Retina (tissue), 1 donor: Measurements from ENCODE around the gene E2F4.

ENCODE experiments used
- DNase-seq: peaks from one replicate; pipeline ENCODE4 v3.0.0-alpha.2; 2016

The E2F4 gene

DNA sequence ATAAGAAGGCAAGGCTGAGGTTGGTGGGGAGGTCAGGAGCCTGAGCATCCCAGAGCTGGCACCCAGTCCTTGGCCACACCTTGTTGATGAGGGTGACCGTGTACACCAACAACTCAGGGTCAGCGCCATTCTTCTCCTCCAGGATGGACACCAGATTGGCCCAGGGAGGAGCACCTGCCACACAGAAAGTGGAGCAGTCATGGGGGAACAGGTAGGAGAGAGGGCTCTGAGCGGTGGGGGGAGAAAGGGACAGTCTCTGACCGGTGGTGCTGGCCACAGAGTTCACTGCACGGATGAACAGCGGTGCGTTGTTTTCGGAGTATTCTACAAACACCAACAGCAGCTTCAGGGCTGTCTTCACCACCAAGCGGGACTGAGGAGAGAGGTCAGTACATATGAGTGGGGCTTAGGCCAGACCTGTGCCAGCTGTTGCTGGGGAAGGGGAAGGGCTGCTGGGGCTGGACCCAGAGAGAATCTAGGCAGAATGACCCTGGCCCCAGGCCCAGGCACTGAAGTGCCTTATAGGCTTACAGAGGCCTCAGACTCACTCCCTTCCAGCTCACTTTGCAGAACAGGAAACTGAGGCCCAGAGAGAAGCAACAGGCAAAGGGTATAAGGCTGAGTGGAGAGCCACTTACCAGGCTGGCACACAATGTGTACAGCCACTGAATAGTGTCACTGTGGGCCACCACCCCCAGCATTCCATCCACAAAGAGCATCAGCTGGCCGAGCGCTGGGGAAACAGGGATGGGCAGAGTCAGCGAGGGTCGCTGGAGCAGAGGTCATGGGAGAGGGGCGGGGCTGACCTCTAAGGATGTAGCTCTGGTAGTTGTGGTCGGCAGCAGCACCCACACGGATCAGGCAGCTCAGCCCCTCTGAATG, 45.7 kb downstream of the E2F4 start:
- DNase-seq = no peak

DNA sequence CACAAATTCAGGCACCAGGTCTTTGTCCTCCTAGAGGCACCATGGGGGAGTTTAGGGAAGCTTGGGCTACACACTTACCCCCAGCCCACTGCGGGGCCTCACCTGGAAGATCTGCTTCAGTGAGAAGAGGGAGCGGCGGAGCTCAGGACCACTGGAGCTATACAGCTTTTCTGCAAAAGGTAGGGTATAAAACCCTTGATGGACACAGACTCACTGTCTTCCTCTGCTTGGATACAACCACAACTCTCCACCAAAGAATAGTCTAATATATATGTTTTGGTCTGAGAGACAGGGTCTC, 46.3 kb downstream of the E2F4 start:
- DNase-seq = no peak

DNA sequence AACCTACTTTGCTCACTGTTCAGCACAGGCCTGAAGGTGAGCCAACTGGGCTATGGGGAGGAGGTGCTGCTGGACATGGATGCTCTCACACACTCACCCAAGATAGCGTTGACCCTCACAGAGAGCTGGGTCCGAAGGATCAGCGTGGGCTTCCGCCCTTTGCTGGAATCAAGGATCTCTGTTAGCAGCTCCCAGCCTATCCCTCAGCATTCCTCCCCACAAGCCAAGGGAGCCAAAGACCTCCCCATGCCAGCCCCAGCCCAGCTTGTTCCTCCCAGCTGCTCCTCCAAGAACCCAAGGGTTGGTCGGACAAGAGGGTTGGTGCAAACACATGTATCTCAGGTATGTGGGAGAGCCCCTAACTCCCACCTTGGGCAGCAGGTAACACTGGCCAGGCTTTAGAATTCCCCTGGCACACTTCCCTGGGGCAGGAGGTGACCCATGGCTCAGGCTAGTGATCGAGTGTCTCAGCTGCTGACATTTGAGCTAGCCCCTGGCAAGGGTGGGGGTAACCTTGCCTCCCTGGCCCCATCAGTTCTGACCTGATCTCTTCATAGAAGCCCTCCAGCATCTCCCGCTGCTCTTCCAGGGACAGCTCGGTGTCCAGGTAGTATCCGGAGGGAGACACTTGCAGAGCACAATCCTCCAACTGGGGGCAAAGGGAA, 47.0 kb downstream of the E2F4 start:
- no peak for DNase-seq

DNA sequence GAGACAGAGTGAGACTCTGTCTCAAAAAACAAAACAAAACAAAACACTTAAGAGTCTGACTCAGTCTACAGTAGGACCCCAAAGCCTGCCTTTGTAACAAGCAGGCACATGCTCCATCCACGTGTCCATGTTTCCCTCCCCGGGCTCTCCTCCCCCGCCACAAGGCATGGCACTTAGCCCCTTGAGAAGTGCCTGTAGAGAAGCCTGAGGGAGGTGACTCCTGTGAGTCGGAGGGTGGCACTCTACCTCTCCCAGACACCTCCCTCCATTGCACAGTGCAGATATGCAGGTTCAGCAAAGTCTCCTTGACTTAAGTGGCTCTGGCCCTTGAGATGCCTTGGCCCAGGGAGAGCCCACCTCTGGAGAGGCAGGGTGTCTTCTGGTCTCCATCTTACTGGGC, 48.6 kb downstream of the E2F4 start:
- DNase-seq = no peak

DNA sequence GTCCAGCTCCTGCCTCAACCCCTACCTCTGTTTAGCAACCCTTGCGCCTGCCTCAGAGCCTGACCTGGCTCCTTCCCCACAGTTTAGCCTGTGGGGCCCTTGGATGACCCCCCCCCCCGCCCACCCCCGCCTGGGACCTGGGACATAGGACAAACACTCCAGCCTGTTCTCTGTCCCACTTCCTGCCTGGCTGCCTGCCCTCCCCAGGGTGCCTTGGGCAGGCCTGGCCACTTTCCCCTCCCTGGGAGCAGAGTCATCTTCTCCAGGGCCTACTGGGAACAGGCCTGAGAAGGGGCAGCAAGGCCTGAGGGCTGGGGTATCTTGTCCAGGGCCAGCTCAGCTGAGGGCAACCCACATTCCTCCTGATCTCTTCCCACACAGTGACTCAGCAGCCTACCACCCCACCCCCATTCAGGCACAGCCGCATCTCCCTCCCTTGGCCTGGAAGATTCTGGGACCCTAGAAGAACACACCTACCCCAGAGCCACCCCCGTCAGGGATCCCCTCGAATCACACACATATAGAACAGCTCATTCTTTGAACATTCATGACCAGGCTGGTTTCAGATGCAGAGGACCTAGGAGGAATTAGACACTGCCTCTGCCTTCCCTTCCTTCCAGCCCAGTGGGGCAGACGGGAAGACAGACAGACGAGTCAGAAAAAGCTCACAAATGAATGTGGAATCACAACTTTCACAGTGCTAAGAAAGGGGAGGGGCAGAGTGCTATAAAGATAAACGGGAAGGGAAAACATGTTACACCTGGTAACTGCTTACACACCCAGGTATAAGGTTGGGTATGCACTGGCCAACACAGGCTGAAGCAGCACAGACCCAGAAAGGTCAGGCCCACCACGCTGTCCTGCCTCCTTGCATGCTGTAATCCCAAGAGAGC, 49.3 kb downstream of the E2F4 start:
- DNase-seq = no peak

DNA sequence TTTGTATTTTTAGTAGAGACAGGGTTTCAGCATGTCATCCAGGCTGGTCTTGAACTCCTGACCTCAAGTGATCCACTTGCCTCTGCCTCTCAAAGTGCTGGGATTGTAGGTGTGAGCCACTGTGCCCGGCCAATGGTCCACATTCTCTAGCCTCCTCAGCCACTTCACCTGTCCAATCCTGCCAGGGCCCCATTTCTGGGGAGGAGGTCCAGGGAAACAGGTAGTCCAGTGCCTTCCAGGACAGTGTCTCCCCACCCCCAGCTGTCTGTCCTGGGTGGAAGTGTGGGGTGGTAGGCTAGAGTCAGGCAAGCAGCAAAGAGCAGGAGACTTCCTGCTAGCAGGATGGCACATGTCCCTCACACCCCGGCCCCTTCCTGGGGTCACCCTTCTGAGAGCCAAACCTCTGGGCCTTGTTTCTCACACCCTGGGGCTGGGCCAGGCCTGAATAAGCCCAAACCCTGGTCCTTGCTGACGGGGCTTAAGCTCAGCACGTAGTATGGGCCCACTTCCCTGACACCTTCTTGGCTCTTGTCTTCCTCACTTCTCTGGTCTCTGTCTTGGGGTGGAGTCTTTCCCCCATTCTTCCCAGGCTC, 50.3 kb downstream of the E2F4 start:
- no peak for DNase-seq

DNA sequence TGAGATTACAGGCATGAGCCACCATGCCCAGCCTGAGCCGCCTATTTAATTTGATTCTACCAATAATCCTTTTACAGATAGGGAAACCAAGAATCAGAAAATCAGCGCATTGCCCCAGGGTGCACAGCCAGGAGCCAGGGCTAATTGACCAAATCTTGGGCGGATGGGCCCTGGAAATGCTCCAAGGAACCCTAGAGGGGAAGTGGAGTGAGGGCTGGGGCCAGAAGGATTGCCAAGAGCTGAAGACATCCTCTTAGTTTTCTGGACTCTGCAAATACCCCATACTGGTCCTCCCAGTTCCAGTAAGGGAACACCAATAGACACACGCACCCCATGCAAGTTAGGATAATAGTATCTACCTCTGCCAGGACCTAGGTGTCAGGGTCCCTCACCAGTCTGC, 51.5 kb downstream of the E2F4 start:
- DNase-seq = no peak

DNA sequence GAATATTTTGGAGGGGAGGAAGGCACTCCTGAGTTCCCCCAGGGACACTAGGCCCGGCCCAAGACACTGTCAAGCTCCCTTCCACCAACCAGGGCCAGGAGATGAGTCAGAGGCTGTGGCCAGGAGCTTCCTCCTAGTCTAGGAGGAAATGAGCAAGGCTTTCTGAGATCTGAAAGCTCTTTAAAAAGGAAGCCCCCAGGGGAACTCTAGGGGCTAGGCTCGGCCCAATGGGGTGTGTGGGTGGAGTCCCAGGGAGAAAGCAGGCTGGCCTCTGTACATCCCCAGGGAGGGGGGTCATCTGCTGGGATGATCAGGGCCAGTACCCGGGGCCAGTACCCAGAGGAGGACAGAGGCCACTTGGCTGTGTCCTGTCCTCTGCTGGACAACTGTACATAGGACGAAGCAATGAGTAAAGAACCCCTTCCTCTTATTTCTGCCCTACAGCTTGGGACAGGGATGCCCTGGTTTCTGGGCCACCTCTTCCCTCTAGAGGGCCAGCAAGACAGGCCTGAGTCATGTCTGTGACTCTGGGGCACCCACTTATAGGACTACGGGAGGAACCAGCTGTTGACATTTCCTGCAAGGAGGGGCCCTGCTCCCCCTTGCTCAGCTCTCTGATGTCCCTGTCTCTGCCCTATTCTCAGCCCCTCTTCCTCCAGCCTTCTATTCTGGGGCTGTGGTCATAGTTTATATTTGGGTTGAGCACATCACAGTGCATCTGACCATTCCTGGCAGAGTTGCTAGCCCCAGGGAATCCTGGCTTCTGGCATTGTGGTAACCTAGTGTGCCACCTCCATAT, 52.6 kb downstream of the E2F4 start:
- DNase-seq = no peak

DNA sequence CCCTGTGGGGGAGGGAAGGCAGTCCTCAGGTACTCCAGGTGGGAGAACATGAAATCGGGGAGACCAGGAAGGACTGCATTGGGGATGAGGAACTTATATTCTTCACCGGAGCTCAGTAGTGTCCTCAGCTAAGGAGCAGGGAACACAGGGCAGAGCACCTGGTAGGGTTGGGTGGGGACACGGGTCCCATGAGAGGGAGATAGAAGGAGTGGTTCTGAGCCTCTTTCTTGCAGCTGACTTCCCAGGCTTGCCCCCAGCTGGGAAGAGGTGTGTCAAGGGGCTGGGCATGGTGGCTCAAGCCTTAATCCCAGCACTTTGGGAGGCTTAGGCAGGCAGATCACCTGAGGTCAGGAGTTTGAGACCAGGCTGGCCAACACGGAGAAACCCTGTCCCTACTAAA, 53.2 kb downstream of the E2F4 start:
- DNase-seq = no peak

DNA sequence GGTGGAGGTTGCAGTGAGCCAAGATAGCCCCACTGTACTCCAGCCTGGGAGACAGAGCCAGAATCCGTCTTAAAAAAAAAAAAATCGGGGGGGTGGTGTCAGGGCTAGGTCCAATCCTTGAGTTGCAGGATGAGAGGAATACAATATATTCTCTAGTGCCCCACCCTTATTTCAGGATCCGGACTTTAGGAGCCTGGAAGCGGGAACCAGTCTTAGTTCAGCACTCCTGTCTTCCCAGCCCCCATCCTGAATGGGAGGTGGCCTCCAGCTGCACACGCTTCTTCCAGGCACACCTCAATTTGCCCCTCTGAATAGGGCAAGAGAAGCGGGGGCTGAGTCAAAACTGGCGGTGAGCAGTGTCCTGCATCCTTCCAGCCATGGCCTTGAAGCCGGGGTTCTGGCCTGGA, 53.7 kb downstream of the E2F4 start:
- DNase-seq = no peak

DNA sequence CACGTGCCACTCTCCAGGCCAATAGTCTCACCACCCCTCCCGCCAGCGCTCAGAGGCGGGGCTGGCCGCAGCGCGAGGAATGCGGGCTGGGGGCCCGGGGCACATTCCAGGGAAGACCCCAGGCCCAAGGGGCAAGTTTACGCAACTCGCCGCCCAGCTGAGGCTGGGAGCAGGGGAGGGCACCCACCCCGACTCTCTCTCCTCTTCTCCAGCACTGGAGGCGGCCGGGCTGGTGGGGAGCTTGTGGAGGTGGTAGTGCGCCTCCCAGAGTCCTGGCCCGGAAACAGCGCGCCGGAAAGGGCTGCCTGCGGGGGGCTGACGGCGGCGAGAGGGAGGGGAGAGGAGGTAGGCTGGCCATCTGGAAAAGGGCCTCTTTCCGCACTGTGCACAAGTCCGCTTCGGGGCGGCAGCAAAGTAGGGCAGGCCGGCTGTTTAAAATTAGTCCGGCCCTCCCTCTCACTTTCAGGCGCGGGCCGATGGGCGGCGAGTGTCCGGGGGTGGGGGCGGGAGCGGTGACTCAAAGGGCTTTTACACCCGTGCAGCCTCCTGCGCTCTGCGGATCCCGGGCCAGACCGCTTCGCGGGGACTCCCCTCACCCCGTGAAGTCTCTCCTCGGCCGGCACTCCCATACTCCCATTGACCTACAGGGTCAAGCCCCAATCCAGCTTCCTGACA, 54.3 kb downstream of the E2F4 start:
- peak; percentile 96 for DNase-seq

DNA sequence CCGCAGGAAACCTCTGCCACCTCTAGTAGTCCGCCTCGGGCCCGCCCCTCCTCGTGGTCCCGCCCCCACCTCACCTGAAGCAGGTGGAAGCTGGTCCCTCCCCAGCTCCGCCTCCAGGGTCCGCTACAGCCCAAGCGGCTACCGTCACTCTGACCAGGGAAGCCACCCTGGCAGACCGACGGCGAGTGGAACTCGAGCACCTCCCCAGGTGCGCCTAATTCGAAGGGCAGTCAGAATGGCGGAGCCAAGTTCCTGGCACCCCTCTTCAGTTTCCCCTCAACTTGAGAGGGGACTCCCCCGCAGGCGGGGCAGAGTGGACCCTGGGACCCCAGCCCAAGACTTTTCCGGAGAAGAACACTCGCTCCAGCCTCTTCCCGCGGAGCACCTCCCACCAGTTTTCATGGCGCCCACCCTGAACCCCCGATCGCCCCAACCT, 54.8 kb downstream of the E2F4 start:
- no peak for DNase-seq

DNA sequence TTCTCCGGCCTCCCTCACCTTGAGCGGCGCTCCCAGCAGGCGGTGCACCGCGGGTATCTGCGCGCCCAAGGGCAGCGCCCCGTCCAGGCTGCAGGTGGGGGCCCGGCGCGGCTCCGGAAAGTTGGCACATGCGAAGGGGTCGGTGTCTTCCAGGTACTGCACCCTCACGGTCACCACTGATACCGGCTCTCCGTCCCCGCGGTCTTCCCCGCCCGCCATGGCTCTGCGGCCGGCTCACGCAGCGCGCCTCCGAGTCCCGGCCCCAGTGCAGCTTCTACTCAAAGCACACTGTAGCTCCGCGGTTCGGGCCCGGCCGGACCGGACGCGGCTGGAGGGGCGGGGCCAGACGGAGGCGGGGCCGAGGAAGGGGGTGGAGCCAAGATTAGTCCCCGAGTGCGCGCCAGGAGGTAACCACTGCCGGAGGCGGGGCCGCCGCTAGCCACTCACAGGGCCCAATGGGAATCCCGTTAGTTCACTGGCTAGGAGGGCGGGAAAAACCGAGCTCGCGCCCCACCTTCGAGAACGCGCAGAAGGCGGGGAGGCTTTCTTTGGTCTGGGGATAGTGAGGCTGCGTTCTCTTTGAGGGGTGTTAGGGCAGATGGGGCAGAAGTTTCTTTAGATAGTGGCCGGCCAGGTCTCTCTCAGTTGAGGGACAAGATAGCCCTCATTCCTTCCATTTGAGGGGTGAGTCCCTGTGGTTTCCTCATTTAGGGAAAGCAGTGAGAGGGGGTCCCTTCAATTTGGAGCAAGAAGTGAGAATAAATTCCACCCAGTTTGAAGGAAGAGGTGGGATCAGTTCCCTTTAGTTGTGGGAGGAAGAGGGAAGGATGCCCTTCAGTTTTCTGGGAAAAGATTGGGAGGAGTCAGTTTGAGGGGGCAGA, 55.5 kb downstream of the E2F4 start, which contains the start of gene FHOD1:
Gene FHOD1, minus strand, starts transcription at position 290 of the 881 bp plus-strand sequence. Its CDS starts 71 bp downstream, at position 219.
- peak; percentile 91 for DNase-seq

DNA sequence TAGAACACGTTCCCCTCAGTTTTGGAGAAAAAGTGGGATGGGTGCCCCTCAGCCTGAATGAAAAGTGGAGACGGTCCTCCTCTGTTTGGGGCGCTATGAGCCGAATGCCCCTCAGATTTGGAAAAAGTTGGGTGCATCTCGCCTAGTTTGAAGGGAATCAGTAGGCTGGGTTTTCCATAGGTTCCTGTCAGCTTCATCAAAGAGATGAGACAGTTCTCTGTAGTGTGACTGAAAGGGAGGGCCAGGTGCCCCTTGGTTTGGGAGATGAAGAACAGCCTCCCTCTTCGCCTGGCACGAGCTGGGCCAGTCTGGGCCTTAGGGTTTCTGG, 56.1 kb downstream of the E2F4 start:
- peak; percentile 57 for DNase-seq
